GM12878 (cell line): Measurements from ENCODE around the gene UBAC2.

Experiments
- GABPA ChIP-seq: IDR thresholded peaks from 2 replicates; pipeline ENCODE4 v1.6.1; 2014; ENCODE audit warnings: antibody characterized with exemption, low read depth, mild to moderate bottlenecking, inconsistent platforms
- POLR2A ChIP-seq: IDR thresholded peaks from 2 replicates; pipeline ENCODE4 v1.6.1; 2011; ENCODE audit warnings: low read depth, mild to moderate bottlenecking, low read length
- YY1 ChIP-seq: IDR thresholded peaks from 2 replicates; pipeline ENCODE4 v1.6.1; 2011; ENCODE audit warnings: low read depth, mild to moderate bottlenecking, low read length
- ZZZ3 ChIP-seq: IDR thresholded peaks from 2 replicates; pipeline ENCODE4 v1.6.1; 2011; ENCODE audit warnings: low read depth; ENCODE audit not compliant: control insufficient read depth, insufficient read length

- peak; percentile 40; the same call in 1 of the 2 replicates for TF ChIP-seq YY1
- no peak for TF ChIP-seq GABPA
- no peak for TF ChIP-seq POLR2A
- no peak for TF ChIP-seq ZZZ3
Measured at GRCh38 chr13:99425485-99426341, 225.1 kb downstream of the UBAC2 start.
